HuH-7.5 (cell line): ENCODE measurements around the gene MAP6.

ENCODE experiments used
- DNase-seq: peaks from one replicate; pipeline ENCODE4 v3.0.0; 2011; ENCODE audit warnings: low spot score

The MAP6 gene

GRCh38 chr11:75667255-75667830, 1.5 kb downstream of the MAP6 start:
- peak; percentile 58 for DNase-seq

- DNase-seq = no peak
Measured at GRCh38 chr11:75665990-75666389, 2.8 kb downstream of the MAP6 start.

DNA sequence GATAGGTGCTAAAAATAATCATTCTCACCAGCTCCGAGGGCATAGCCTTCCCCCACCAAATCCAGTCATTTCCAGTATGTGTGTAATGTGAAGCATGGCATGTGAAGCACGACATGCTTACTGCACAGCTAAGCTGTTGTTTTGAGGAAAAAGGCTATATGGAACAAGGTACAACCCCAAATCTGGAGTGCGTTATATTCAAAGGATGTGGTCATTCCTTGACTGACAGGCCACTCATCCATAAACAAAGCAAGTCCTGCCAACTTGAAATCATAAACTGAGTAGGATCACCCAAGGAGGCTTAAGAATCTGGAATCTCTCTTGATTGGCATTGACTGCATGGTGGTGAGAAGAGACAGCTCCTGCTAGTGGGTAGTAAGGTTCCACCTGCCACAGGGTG, 3.7 kb downstream of the MAP6 start:
- no peak for DNase-seq

- DNase-seq = no peak
Measured at GRCh38 chr11:75664389-75664788, 4.4 kb downstream of the MAP6 start.

- no peak for DNase-seq
Measured at GRCh38 chr11:75663808-75664207, 5.0 kb downstream of the MAP6 start.

DNA sequence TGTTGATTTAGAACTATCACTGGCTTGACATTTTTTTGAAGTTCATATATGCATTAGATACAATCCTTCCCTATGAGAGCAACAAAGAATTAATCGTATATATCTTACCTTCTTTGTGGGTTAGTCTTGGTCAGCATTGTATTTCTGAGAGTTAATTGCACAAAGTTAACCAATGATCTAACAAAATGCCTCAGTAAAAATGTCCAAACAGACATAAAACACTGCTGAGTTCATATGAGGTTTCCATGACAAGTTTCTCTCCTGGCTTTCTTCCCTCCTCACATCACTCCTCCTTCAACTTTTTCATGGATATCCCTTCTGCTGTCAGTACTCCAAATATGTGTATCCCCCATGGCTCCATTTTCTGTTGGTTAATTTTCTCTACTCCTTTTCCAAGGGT, 9.0 kb downstream of the MAP6 start:
- no peak for DNase-seq

DNA sequence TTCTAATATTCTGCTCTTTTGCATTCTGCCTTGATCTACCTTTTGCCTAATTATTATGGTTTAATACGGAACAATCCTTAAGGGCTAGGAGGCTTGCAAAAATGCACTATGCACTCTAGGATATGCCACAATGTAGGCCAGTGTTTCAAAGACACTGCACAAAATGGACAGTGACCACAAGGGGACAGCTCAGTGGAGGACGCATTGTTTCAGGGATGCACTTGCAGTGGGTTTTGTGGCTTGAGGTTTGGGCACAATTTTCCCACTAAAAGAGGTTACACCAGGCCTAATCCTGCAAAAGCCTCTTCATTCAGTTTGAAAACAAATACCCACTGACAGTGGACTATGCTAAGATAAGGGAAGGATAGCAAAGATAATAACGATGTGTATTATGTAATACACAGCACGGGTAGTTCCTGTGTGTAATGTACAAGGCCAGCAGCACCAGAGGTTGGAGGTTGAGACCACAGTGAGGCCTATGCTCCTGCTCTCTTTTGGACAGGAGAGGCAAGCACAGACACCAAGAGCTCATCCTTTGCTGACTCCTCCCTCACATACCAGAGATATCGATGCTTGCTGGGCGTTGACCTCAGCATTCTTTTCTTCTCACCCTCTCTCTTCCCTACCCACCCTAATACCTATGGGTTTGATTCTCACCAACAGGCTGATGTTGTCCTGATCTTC, 12.7 kb downstream of the MAP6 start:
- no peak for DNase-seq

GRCh38 chr11:75655605-75656004, 13.2 kb downstream of the MAP6 start:
- DNase-seq = no peak

DNA sequence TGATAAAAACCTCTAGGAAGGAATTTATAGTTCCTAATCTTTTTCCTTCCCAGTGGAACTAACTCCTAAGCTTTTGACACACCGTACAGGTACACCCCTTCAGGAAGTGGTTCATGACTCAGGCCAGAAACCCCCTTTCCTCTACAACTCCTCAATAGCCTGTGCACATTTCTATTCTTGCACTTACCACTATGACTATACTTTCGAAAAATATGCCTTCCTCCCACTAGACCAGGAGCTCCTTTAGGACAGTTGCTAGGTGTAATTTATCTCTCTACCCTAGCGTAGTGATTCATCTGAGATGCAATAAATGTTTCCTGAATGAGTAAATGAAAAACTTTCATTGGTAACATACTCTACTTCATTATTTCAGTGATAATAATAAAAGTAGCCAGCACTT, 14.5 kb downstream of the MAP6 start:
- DNase-seq = no peak

GRCh38 chr11:75653532-75653931, 15.3 kb downstream of the MAP6 start:
- DNase-seq = no peak

DNA sequence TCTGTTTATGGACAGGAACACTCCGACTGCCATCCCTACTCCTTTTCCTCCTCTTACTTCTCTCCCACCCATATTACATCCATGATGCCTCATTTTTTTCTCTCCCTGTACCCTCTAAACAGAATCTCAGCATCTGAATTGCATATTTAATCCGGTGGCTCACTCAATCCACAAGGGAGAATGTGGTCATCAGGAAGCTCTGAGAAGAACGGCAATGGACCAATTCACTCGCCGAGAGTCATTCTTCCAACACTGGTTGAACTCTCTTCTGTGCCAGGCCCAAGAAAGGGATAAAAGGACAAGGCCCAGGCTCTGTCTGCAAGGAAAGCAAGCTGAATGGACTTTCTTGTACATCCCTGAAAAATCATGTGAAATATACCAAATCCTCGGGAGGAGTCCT, 15.9 kb downstream of the MAP6 start:
- DNase-seq = no peak

- no peak for DNase-seq
Measured at GRCh38 chr11:75651218-75651617, 17.6 kb downstream of the MAP6 start.

DNA sequence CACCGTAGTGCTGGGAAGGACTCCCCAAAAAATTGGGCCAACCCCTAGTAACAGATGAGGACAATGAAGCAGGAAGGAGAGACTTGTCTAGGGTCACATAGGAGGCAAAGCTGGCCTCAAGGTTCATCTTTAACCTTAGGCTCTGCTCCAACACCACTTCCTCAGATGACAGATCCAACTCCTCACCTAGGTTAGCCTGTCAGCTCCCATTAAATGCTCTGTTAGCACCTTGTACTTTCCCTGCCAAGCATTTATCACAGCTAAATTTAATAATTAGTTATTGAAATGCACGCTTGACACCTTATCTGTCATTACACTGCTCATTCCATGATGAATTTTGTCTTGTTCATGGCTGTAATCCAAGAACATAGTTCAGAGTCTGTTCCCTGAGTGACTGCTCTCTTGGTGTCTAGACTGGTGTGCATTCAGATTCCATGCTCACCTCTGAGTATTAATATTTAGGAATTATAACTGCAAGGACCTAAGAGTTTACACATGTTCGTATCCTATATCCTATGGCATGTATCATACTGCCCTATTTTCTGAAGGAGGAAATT, 18.6 kb downstream of the MAP6 start:
- no peak for DNase-seq

GRCh38 chr11:75644946-75645345, 23.9 kb downstream of the MAP6 start:
- DNase-seq = no peak

DNA sequence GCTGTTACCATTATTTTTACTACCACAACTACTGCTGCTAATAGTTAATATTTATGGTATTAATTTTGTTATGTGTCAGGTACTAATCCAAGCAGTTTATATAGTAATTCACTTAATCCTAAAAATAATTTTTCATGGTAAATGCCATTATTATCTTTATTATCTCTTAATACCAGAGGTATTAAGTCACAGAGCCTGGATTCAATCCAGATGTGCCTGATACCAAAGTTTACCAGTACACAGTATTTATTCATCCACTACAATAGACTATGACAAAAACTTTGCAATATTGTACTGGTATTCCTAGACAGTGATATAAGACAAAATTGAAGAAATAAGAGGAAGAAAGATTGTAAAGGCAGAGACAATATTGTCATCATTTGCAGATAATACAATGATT, 24.5 kb downstream of the MAP6 start:
- no peak for DNase-seq

DNA sequence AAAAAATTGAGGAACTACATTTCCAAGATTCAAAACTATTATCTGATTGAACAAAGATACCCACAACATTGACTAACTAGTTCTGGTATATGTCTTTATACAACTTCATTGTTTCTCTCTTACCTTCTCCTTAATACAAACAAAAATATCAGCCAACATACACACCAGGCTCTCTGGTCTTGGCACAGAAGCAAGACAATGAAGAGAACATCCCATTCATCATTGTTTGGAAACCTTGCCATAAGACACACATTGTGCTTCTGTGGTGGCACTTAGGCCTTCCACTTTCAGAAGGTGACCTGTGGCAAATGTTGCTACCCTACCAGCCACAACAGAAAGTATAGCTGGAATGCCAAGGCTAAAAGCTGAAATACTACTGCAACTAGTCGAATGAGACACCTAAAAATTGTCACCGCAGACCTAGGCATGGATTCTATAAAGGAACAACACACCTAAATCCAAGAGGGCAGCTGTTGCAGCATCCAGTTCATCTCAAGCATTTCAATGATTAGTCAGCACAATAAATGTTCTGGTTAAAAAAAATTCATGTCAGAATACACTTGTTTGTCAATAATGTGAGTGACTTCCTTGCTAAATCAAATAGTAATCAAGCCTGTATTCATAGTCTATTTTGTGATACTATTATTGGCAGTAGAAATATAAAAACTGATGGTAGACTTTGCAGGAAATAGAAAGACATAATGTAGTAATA, 26.3 kb downstream of the MAP6 start:
- no peak for DNase-seq

DNA sequence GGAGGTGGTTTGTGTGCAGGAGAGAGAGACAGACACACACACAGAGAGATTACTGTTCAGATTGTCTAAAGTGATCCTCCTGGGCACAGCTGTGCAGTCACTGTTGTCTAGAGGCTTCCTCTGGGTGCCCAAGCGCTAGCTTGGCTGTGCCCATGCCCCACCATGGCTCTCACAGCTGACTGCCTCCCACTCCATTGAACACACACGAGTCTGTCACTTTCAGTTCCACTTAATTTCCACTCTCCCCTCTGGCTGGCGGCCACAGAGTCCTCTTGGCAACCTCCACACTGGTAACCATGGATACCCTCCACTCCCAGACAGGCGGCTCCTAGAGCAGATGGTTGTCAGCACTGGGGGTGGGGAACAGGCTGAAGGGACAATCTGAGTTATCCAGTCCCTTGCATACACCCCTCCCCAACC, 29.1 kb downstream of the MAP6 start:
- DNase-seq = no peak

DNA sequence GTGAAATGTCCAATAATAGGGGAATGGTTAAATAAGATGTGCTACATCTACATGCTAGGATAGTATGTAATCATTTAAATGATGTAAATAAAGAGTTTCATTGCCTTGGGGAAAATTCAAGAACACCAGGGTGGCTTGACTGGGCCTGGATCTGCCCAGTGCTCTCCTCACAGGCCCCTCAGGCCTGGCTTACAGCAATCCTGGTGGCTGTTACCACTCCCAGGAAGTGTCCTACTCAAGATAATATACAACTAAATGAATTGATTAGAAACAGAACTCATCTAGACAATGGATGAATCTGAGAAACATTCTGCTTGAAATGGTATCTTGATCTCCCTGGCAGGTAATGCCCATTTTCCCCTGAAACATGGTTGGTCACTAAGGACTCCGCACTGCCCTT, 30.8 kb downstream of the MAP6 start:
- no peak for DNase-seq

GRCh38 chr11:75635066-75635862, 33.6 kb downstream of the MAP6 start:
- no peak for DNase-seq

DNA sequence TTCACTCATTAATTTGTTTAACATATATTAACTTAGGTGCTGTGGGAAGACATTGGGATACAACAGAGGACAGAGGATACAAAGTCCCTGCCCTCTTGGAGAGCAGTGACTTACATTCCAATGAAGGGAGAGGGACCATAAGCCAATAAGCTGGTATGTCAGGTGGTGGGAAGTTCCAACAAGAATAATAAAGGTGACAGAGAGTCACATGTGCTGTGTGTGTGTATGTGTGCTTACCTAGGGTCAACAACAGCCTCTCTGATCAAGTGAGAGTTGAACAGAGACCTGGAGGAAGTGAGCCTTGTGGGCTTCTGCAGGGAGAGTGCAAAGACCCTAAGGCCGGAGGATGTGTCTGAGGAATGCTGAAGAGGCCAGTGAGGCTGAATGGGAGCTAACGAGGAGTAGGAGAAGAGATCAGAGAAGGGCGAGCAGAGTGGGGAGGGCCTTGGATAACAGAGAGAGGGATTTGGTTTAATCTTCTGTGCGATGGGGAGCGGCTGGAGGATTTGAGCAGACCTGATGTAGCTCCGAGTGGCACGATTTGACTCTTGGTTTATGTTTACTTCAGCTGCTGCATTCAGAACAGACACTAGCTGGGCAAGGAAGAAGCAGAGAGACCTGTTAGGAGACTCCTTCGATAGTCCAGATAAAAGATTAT, 35.3 kb downstream of the MAP6 start:
- DNase-seq = no peak

- no peak for DNase-seq
Measured at GRCh38 chr11:75632962-75633361, 35.9 kb downstream of the MAP6 start.

GRCh38 chr11:75632450-75632849, 36.4 kb downstream of the MAP6 start:
- no peak for DNase-seq
